ENCODE results near the gene L3MBTL4.
"Not testable (repeated sequence)": the region's sequence is repeated elsewhere in the genome, so short reads cannot be mapped to it uniquely, and the experiment has no call there.

Gene L3MBTL4

GRCh38 chr18:6294148-6294784 is 120.4 kb downstream of the L3MBTL4 start:
- no peak for DNase-seq

- DNase-seq = no peak
Measured at GRCh38 chr18:6289843-6290242, 124.9 kb downstream of the L3MBTL4 start.

- no peak for DNase-seq
Measured at GRCh38 chr18:6286585-6286984, 128.1 kb downstream of the L3MBTL4 start.

GRCh38 chr18:6284761-6285160 is 129.9 kb downstream of the L3MBTL4 start:
- no peak for DNase-seq

GRCh38 chr18:6284300-6284699 is 130.4 kb downstream of the L3MBTL4 start:
- DNase-seq = no peak

- DNase-seq = no peak
Measured at GRCh38 chr18:6281874-6282273, 132.8 kb downstream of the L3MBTL4 start.

GRCh38 chr18:6280211-6280743 is 134.4 kb downstream of the L3MBTL4 start:
- DNase-seq = no peak

GRCh38 chr18:6279308-6279707 is 135.4 kb downstream of the L3MBTL4 start:
- DNase-seq = no peak

- no peak for DNase-seq
Measured at GRCh38 chr18:6273423-6273822, 141.3 kb downstream of the L3MBTL4 start.

- not testable (repeated sequence) for DNase-seq
Measured at GRCh38 chr18:6272144-6272543, 142.6 kb downstream of the L3MBTL4 start.

GRCh38 chr18:6271585-6271984 is 143.1 kb downstream of the L3MBTL4 start:
- no peak for DNase-seq

GRCh38 chr18:6270771-6271216 is 143.9 kb downstream of the L3MBTL4 start:
- no peak for DNase-seq

- no peak for DNase-seq
Measured at GRCh38 chr18:6269660-6270332, 144.9 kb downstream of the L3MBTL4 start.

- no peak for DNase-seq
Measured at GRCh38 chr18:6266212-6266611, 148.5 kb downstream of the L3MBTL4 start.

- DNase-seq = no peak
Measured at GRCh38 chr18:6261938-6262337, 152.8 kb downstream of the L3MBTL4 start.

- not testable (repeated sequence) for DNase-seq
Measured at GRCh38 chr18:6259324-6259723, 155.4 kb downstream of the L3MBTL4 start.

- no peak for DNase-seq
Measured at GRCh38 chr18:6257950-6258349, 156.8 kb downstream of the L3MBTL4 start.

- no peak for DNase-seq
Measured at GRCh38 chr18:6256521-6256920, 158.2 kb downstream of the L3MBTL4 start.

- no peak for DNase-seq
Measured at GRCh38 chr18:6255886-6256285, 158.8 kb downstream of the L3MBTL4 start.

- DNase-seq = no peak
Measured at GRCh38 chr18:6255116-6255705, 159.5 kb downstream of the L3MBTL4 start.

GRCh38 chr18:6254456-6254855 is 160.3 kb downstream of the L3MBTL4 start:
- no peak for DNase-seq

- no peak for DNase-seq
Measured at GRCh38 chr18:6251084-6251483, 163.6 kb downstream of the L3MBTL4 start.

- DNase-seq = no peak
Measured at GRCh38 chr18:6249788-6250187, 164.9 kb downstream of the L3MBTL4 start.

- DNase-seq = no peak
Measured at GRCh38 chr18:6249170-6249569, 165.5 kb downstream of the L3MBTL4 start.
